ENCODE data around the gene RDH14.

GRCh38 chr2:18522484-18523146 lies 37.8 kb downstream of the RDH14 start:
- TF ChIP-seq CTCF (IDR thresholded peaks at IDR 0.05; ENCODE audit: low read depth, low read length) (no peak), POLR2A (IDR thresholded peaks at IDR 0.05; ENCODE audit: extremely low read depth, insufficient read length) (no peak), MAX (IDR thresholded peaks at IDR 0.05; ENCODE audit: low read depth, low read length) (no peak), MYC (IDR thresholded peaks at IDR 0.05; ENCODE audit: low read depth, low read length) (no peak)

Data from NB4 (cell line).